SU-DHL-6 (cell line): ENCODE results near the gene RCBTB2.
A peak's percentile ranks its signal among the peaks of the same experiment; 100 is the strongest.

ENCODE experiments used
- H2AFZ ChIP-seq: fragments of 200-600 bp; sonication (generic); 2 replicates; pipeline ENCODE4 v1.6.1; 2014; ENCODE audit warnings: low read depth, mild to moderate bottlenecking, moderate library complexity, mixed read lengths, antibody characterized with exemption, low read length; ENCODE audit not compliant: severe bottlenecking
- H3F3A ChIP-seq: fragments of 200-600 bp; shearing (Covaris generic); 2 replicates; pipeline ENCODE4 v1.6.0; 2016; ENCODE audit warnings: antibody characterized with exemption, mild to moderate bottlenecking; ENCODE audit not compliant: insufficient read depth
- H3K27ac ChIP-seq: fragments of 200-600 bp; sonication (generic); 2 replicates; pipeline ENCODE4 v1.5.1; 2016; ENCODE audit warnings: low read depth, mild to moderate bottlenecking, low read length, moderate library complexity, mixed read lengths
- H3K27me3 ChIP-seq: fragments of 200-600 bp; sonication (generic), shearing (Covaris generic); 2 replicates; pipeline ENCODE4 v1.6.0; 2014; ENCODE audit warnings: mild to moderate bottlenecking, low read length
- H3K36me3 ChIP-seq: fragments of 200-600 bp; sonication (generic); 2 replicates; pipeline ENCODE4 v1.6.1; 2014; ENCODE audit warnings: mild to moderate bottlenecking, low read length, mixed read lengths
- H3K4me2 ChIP-seq: fragments of 300-600, 200-600 bp; shearing (Covaris generic), sonication (generic); 2 replicates; pipeline ENCODE4 v1.6.0; 2014; ENCODE audit warnings: low read length, low read depth, mild to moderate bottlenecking; ENCODE audit not compliant: poor library complexity, severe bottlenecking
- H3K4me3 ChIP-seq: fragments of 200-600 bp; sonication (generic); 2 replicates; pipeline ENCODE4 v1.5.1; 2014; ENCODE audit warnings: antibody characterized with exemption, low read length, mild to moderate bottlenecking, mixed read lengths; ENCODE audit not compliant: insufficient read depth, poor library complexity, severe bottlenecking
- H3K79me2 ChIP-seq: fragments of 200-600 bp; sonication (generic); 2 replicates; pipeline ENCODE4 v1.6.1; 2014; ENCODE audit warnings: mild to moderate bottlenecking, low read length, moderate library complexity; ENCODE audit not compliant: insufficient read depth
- H3K9ac ChIP-seq: fragments of 200-600 bp; sonication (generic); 2 replicates; pipeline ENCODE4 v1.7.0; 2014; ENCODE audit warnings: mild to moderate bottlenecking, low read length
- H3K9me2 ChIP-seq: fragments of 200-600 bp; sonication (generic); replicated peaks from 2 replicates; pipeline ENCODE4 v1.6.1; 2014; ENCODE audit warnings: low read length; ENCODE audit not compliant: insufficient read depth
- H3K9me3 ChIP-seq: fragments of 200-600 bp; sonication (generic); 2 replicates; pipeline ENCODE4 v1.6.1; 2014; ENCODE audit warnings: low read length, mixed read lengths; ENCODE audit not compliant: insufficient read depth
- H4K20me1 ChIP-seq: fragments of 200-600 bp; sonication (generic); 2 replicates; pipeline ENCODE4 v1.6.1; 2014; ENCODE audit warnings: low read depth, mild to moderate bottlenecking, antibody characterized with exemption, low read length, moderate library complexity, mixed read lengths
- EZH2phosphoT487 ChIP-seq: fragments of 200-600 bp; sonication (generic), shearing (Covaris generic); conservative IDR thresholded peaks from 2 replicates; pipeline ENCODE4 v1.6.1; 2018; ENCODE audit warnings: mild to moderate bottlenecking, antibody characterized with exemption, low read length, moderate library complexity, mixed read lengths
- TF ChIP-seq, protein P1 (sequence below): fragments of 200-600 bp; sonication (generic); IDR thresholded peaks from one replicate; pipeline ENCODE4 v1.5.1; 2017; ENCODE audit warnings: antibody characterized with exemption, mild to moderate bottlenecking, low read length, moderate library complexity; ENCODE audit not compliant: insufficient read depth, poor library complexity, severe bottlenecking

Gene RCBTB2

GRCh38 chr13:48493851-48494250 is 39.0 kb downstream of the RCBTB2 start:
- Histone ChIP-seq H3F3A (peaks cover 64% of the 10 kb centered on the region), H3K9me2 (no peaks in the 10 kb centered on the region), H3K4me2 (peak overlapping the region; percentile 93), H3K9ac (peak overlapping the region; percentile 69), H3K27ac (peak overlapping the region; percentile 96), H3K27me3 (no peaks in the 10 kb centered on the region), H4K20me1 (no peaks in the 10 kb centered on the region), H3K36me3 (peaks cover 4% of the 10 kb centered on the region; the same call in 1 of the 2 replicates), H3K79me2 (no peaks in the 10 kb centered on the region; the same call in 1 of the 2 replicates), H2AFZ (no peak overlapping the region), H3K4me3 (no peak overlapping the region), H3K9me3 (no peaks in the 10 kb centered on the region)
- TF ChIP-seq, protein P1, sequence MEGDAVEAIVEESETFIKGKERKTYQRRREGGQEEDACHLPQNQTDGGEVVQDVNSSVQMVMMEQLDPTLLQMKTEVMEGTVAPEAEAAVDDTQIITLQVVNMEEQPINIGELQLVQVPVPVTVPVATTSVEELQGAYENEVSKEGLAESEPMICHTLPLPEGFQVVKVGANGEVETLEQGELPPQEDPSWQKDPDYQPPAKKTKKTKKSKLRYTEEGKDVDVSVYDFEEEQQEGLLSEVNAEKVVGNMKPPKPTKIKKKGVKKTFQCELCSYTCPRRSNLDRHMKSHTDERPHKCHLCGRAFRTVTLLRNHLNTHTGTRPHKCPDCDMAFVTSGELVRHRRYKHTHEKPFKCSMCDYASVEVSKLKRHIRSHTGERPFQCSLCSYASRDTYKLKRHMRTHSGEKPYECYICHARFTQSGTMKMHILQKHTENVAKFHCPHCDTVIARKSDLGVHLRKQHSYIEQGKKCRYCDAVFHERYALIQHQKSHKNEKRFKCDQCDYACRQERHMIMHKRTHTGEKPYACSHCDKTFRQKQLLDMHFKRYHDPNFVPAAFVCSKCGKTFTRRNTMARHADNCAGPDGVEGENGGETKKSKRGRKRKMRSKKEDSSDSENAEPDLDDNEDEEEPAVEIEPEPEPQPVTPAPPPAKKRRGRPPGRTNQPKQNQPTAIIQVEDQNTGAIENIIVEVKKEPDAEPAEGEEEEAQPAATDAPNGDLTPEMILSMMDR: no peak
- TF ChIP-seq EZH2phosphoT487: no peak

DNA sequence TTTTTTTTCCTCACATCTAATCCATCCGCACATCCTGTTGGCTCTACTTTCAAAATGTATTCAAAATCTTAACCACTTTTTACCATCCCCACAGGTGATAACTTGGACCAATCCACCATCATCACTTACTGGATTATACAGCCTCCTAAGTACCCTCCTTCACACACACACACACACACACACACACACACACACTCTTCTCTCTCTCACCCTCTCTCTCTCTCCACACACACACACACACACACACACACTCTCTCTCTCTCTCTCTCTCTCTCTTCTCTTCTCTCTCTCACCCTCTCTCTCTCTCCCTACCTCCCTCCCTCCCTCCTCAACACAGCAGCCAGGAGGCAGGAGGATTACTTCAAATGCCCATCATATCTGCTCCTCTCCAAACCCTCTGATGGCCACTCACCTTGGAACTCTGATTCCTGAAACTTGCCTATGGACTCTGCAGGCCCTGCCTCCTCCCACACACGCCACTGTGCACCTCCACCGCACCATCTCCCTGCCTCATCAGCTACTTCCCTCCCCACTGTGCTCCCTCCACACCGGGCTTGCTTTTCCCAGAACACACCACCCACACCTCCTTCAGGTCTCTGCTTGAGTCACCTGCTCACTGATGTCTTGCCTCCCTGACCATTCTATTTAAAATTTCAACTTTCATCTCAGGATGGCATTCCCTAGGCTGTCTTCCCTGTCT is 39.7 kb downstream of the RCBTB2 start:
- Histone ChIP-seq H3K36me3 (peaks cover 9% of the 10 kb centered on the region), H3K79me2 (no peaks in the 10 kb centered on the region; the same call in 1 of the 2 replicates), H3K9ac (peak overlapping the region; percentile 69), H3K27me3 (no peaks in the 10 kb centered on the region), H3K4me3 (peak overlapping the region; percentile 32), H2AFZ (no peak overlapping the region), H3F3A (peaks cover 67% of the 10 kb centered on the region), H3K9me3 (no peaks in the 10 kb centered on the region), H4K20me1 (no peaks in the 10 kb centered on the region), H3K4me2 (peak overlapping the region; percentile 93), H3K27ac (peak overlapping the region; percentile 96), H3K9me2 (no peaks in the 10 kb centered on the region)
- TF ChIP-seq, protein P1: no peak
- TF ChIP-seq EZH2phosphoT487: no peak

DNA sequence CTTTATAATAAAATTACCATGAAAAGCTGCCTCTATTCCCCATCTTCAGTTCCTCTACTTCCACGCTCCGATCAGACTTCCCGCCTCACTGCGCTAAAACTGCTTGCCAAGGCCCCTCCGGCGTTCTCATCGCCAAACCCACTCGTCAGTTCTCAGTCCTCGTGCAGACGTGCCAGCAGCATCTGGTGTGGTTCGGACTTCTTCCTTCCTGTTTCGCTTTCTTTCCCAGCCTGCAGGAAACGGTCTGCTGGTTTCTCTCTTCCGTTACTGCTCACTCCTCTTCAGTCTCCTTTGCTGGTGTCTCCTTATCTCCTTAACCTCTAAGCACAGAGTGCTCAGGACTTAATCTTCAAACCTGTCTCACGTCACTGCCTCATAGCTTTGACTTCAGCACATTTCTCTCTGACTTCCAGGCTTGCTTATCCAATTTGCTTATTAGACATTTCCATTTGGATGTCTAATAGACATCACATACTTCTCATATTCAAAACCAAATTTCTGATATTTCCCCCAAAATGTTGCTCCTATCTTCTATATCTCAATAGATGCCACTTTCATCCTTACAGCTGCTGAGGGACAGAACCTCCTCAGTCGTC is 40.3 kb downstream of the RCBTB2 start:
- no peaks in the 10 kb centered on the region for H4K20me1 ChIP-seq
- H3K27ac ChIP-seq: peak overlapping the region; percentile 96
- peaks cover 16% of the 10 kb centered on the region for H3K36me3 ChIP-seq
- H2AFZ ChIP-seq: no peak overlapping the region
- H3K4me3 ChIP-seq: peak overlapping the region; percentile 51
- TF ChIP-seq, protein P1: no peak
- no peak for TF ChIP-seq EZH2phosphoT487
- no peaks in the 10 kb centered on the region for H3K27me3 ChIP-seq
- peaks cover 67% of the 10 kb centered on the region for H3F3A ChIP-seq
- peak overlapping the region; percentile 93 for H3K4me2 ChIP-seq
- H3K79me2 ChIP-seq: no peaks in the 10 kb centered on the region; the same call in 1 of the 2 replicates
- peak overlapping the region; percentile 69 for H3K9ac ChIP-seq
- no peaks in the 10 kb centered on the region for H3K9me2 ChIP-seq
- H3K9me3 ChIP-seq: no peaks in the 10 kb centered on the region
